IPS-20b (cell line): ENCODE results near the gene CPNE7.
"Not testable (repeated sequence)": the region's sequence is repeated elsewhere in the genome, so short reads cannot be mapped to it uniquely, and the experiment has no call there.

Experiments
- H3K27ac ChIP-seq: one replicate; pipeline ENCODE4 v1.5.1; 2013; ENCODE audit warnings: low read length
- H3K27me3 ChIP-seq: 2 replicates; pipeline ENCODE4 v1.6.1; 2013; ENCODE audit warnings: mild to moderate bottlenecking, low read length, inconsistent platforms; ENCODE audit not compliant: insufficient read depth
- H3K36me3 ChIP-seq: 2 replicates; pipeline ENCODE4 v1.6.1; 2013; ENCODE audit warnings: low read depth, mild to moderate bottlenecking, inconsistent platforms, low read length, moderate library complexity; ENCODE audit not compliant: insufficient read depth
- H3K4me1 ChIP-seq: 2 replicates; pipeline ENCODE4 v1.6.1; 2013; ENCODE audit warnings: mild to moderate bottlenecking, control low read depth, inconsistent platforms, low read length, moderate library complexity; ENCODE audit not compliant: insufficient read depth
- H3K4me3 ChIP-seq: 2 replicates; pipeline ENCODE4 v1.5.1; 2013; ENCODE audit warnings: mild to moderate bottlenecking, low read length, inconsistent platforms
- H3K9ac ChIP-seq: 2 replicates; pipeline ENCODE4 v1.6.1; 2013; ENCODE audit warnings: low read depth, mild to moderate bottlenecking, inconsistent platforms, low read length, moderate library complexity
- H3K9me3 ChIP-seq: 2 replicates; pipeline ENCODE4 v1.6.1; 2013; ENCODE audit warnings: mild to moderate bottlenecking, low read depth, low read length, inconsistent platforms; ENCODE audit not compliant: insufficient read depth

The CPNE7 gene

GRCh38 chr16:89624777-89625761 lies 49.5 kb downstream of the CPNE7 start:
- H3K36me3 ChIP-seq, result no peaks in the 10 kb centered on the region
- peaks cover 4% of the 10 kb centered on the region; the same call in 1 of the 2 replicates for H3K4me1 ChIP-seq
- H3K27ac ChIP-seq, result no peak overlapping the region
- H3K4me3 ChIP-seq, result no peak overlapping the region
- no peak overlapping the region for H3K9ac ChIP-seq
- H3K9me3 ChIP-seq, result no peaks in the 10 kb centered on the region; the same call in 1 of the 2 replicates
- peaks cover 35% of the 10 kb centered on the region for H3K27me3 ChIP-seq

GRCh38 chr16:89629827-89630610 lies 54.5 kb downstream of the CPNE7 start:
- H3K9ac ChIP-seq, result no peak overlapping the region
- peaks cover 13% of the 10 kb centered on the region for H3K27me3 ChIP-seq

GRCh38 chr16:89633064-89633631 lies 57.6 kb downstream of the CPNE7 start:
- no peak overlapping the region for H3K9ac ChIP-seq
- H3K4me1 ChIP-seq, result no peaks in the 10 kb centered on the region
- peaks cover 5% of the 10 kb centered on the region; the same call in 1 of the 2 replicates for H3K27me3 ChIP-seq
- H3K4me3 ChIP-seq, result no peak overlapping the region
- H3K9me3 ChIP-seq, result no peaks in the 10 kb centered on the region; the same call in 1 of the 2 replicates
- H3K27ac ChIP-seq, result no peak overlapping the region
- no peaks in the 10 kb centered on the region for H3K36me3 ChIP-seq

More at GRCh38 chr16:89629827-89630610, 54.5 kb downstream of the CPNE7 start:
- Histone ChIP-seq H3K4me3 (no peak overlapping the region), H3K4me1 (peaks cover 4% of the 10 kb centered on the region; the same call in 1 of the 2 replicates), H3K27ac (no peak overlapping the region), H3K9me3 (no peaks in the 10 kb centered on the region; the same call in 1 of the 2 replicates), H3K36me3 (no peaks in the 10 kb centered on the region)

- not testable (repeated sequence) for H3K9me3 ChIP-seq, H3K9ac ChIP-seq, H3K4me1 ChIP-seq, H3K36me3 ChIP-seq, H3K27me3 ChIP-seq, H3K4me3 ChIP-seq, H3K27ac ChIP-seq
Observed at GRCh38 chr16:89634463-89635385, 59.2 kb downstream of the CPNE7 start.

GRCh38 chr16:89636663-89637062 lies 61.1 kb downstream of the CPNE7 start:
- no peaks in the 10 kb centered on the region for H3K4me1 ChIP-seq
- H3K27ac ChIP-seq, result no peak overlapping the region
- H3K27me3 ChIP-seq, result peaks cover 5% of the 10 kb centered on the region; the same call in 1 of the 2 replicates
- no peaks in the 10 kb centered on the region for H3K9me3 ChIP-seq
- no peak overlapping the region for H3K9ac ChIP-seq
- no peak overlapping the region for H3K4me3 ChIP-seq
- H3K36me3 ChIP-seq, result no peaks in the 10 kb centered on the region

- peaks cover 5% of the 10 kb centered on the region; the same call in 1 of the 2 replicates for H3K27me3 ChIP-seq
Observed at GRCh38 chr16:89637379-89637778, 61.8 kb downstream of the CPNE7 start.

GRCh38 chr16:89638455-89638854 lies 62.9 kb downstream of the CPNE7 start:
- Histone ChIP-seq H3K9me3 (no peaks in the 10 kb centered on the region), H3K4me3 (no peak overlapping the region), H3K36me3 (no peaks in the 10 kb centered on the region), H3K27me3 (peaks cover 5% of the 10 kb centered on the region; the same call in 1 of the 2 replicates), H3K27ac (no peak overlapping the region), H3K9ac (no peak overlapping the region), H3K4me1 (no peaks in the 10 kb centered on the region)

More at GRCh38 chr16:89637379-89637778, 61.8 kb downstream of the CPNE7 start:
- H3K4me1 ChIP-seq, result no peaks in the 10 kb centered on the region
- H3K9ac ChIP-seq, result no peak overlapping the region
- no peaks in the 10 kb centered on the region for H3K9me3 ChIP-seq
- H3K27ac ChIP-seq, result no peak overlapping the region
- H3K4me3 ChIP-seq, result no peak overlapping the region
- no peaks in the 10 kb centered on the region for H3K36me3 ChIP-seq

GRCh38 chr16:89639385-89639784 lies 63.8 kb downstream of the CPNE7 start:
- H3K27ac ChIP-seq, result no peak overlapping the region
- no peaks in the 10 kb centered on the region for H3K4me1 ChIP-seq
- no peaks in the 10 kb centered on the region for H3K9me3 ChIP-seq
- H3K9ac ChIP-seq, result no peak overlapping the region
- no peaks in the 10 kb centered on the region for H3K36me3 ChIP-seq
- peaks cover 5% of the 10 kb centered on the region; the same call in 1 of the 2 replicates for H3K27me3 ChIP-seq
- no peak overlapping the region for H3K4me3 ChIP-seq

- Histone ChIP-seq H3K27ac (no peak overlapping the region), H3K9me3 (no peaks in the 10 kb centered on the region), H3K4me1 (no peaks in the 10 kb centered on the region), H3K27me3 (no peaks in the 10 kb centered on the region), H3K9ac (no peak overlapping the region), H3K4me3 (no peak overlapping the region), H3K36me3 (peaks cover 18% of the 10 kb centered on the region)
Observed at GRCh38 chr16:89641458-89642119, 66.0 kb downstream of the CPNE7 start.

GRCh38 chr16:89642574-89642973 lies 67.0 kb downstream of the CPNE7 start:
- no peak overlapping the region for H3K27ac ChIP-seq
- no peak overlapping the region for H3K4me3 ChIP-seq
- peaks cover 23% of the 10 kb centered on the region for H3K36me3 ChIP-seq
- no peaks in the 10 kb centered on the region for H3K27me3 ChIP-seq
- no peak overlapping the region for H3K9ac ChIP-seq
- no peaks in the 10 kb centered on the region for H3K9me3 ChIP-seq
- no peaks in the 10 kb centered on the region for H3K4me1 ChIP-seq
